Lung (tissue), 12 donors: Measurements from ENCODE around the gene MCU. TPM values are rescaled to one million over a fixed set of nuclear protein-coding genes. Genes with fewer than 3 reads are reported as not detected.

Experiments
- ATAC-seq: fragments of 200-7000 bp; cut with Tn5 transposase; one replicate; pipeline ENCODE4 v1.9.1; 2020; ENCODE audit warnings: moderate number of reproducible peaks; ENCODE audit not compliant: insufficient read depth, low FRiP score
- DNase-seq, 3 donors: peaks; one replicate each; pipeline ENCODE4 v3.0.0-alpha.2; 2013 to 2017
- H3K27ac ChIP-seq, 2 donors: one replicate each; pipeline ENCODE4 v1.5.1; 2013; ENCODE audit warnings: mild to moderate bottlenecking in 2 of 2, moderate library complexity in 2 of 2, control low read depth in 1 of 2, inconsistent platforms in 1 of 2, low read depth in 1 of 2, low read length in 1 of 2
- H3K27me3 ChIP-seq, 3 donors: one replicate each; pipeline ENCODE4 v1.5.1; 2013; ENCODE audit warnings: low read length in 2 of 3; ENCODE audit not compliant: control insufficient read depth in 3 of 3, insufficient read depth in 3 of 3
- H3K36me3 ChIP-seq, 4 donors: one replicate each; pipeline ENCODE4 v1.5.1; 2013; ENCODE audit warnings: low read length in 4 of 4, mild to moderate bottlenecking in 1 of 4, moderate library complexity in 1 of 4; ENCODE audit not compliant: control insufficient read depth in 4 of 4, insufficient read depth in 4 of 4
- H3K4me1 ChIP-seq, 5 donors: one replicate each; pipeline ENCODE4 v1.5.1; 2013; ENCODE audit warnings: low read length in 5 of 5, mild to moderate bottlenecking in 2 of 5, moderate library complexity in 1 of 5; ENCODE audit not compliant: control insufficient read depth in 5 of 5, insufficient read depth in 5 of 5
- H3K4me3 ChIP-seq: one replicate; pipeline ENCODE4 v1.5.1; 2013; ENCODE audit warnings: mild to moderate bottlenecking, control low read depth, moderate library complexity
- H3K9ac ChIP-seq, 2 donors: one replicate each; pipeline ENCODE4 v1.5.1; 2013; ENCODE audit warnings: low read length in 2 of 2, control low read depth in 1 of 2; ENCODE audit not compliant: insufficient read depth in 1 of 2
- H3K9me3 ChIP-seq, 4 donors: one replicate each; pipeline ENCODE4 v1.5.1; 2013; ENCODE audit warnings: low read length in 3 of 4, mild to moderate bottlenecking in 1 of 4, moderate library complexity in 1 of 4; ENCODE audit not compliant: control insufficient read depth in 4 of 4, insufficient read depth in 3 of 4
- CTCF ChIP-seq: IDR thresholded peaks from 2 replicates; pipeline ENCODE4 v1.5.1; 2012; ENCODE audit warnings: mild to moderate bottlenecking; ENCODE audit errors: control extremely low read depth, extremely low read depth
- WGBS, 2 donors: extraction: QIAGEN DNeasy Blood & Tissue Kit; methylation state at CpG; one replicate each; pipeline ENCODE4 v1.1.7; 2013; 5-methylcytosine and 5-hydroxymethylcytosine counted together
- polyA plus RNA-seq, 2 donors: library from polyadenylated mRNA; stranded (reverse); fragments of 200-250 nt; gene quantifications; one replicate each; pipeline ENCODE4 v1.2.1, GENCODE V29; 2013
- total RNA-seq, 2 donors: library from RNA; depleted of rRNA in 1 of 2; stranded (reverse); fragments of >200 nt in 1 of 2; gene quantifications; one replicate each; pipeline ENCODE4 v1.2.1, GENCODE V29; 2014 to 2021
- donor health status: control.
- donor health status: control.
- donor health status: Bipolar disorder and iron deficiency.
- donor health status: healthy.
- donor health status: DM: yes; HTN: yes; CAD: no.

The MCU gene
- total and polyA plus RNA-seq, 4 donors, result 23.1 to 70.7 (median 29.0) TPM

DNA sequence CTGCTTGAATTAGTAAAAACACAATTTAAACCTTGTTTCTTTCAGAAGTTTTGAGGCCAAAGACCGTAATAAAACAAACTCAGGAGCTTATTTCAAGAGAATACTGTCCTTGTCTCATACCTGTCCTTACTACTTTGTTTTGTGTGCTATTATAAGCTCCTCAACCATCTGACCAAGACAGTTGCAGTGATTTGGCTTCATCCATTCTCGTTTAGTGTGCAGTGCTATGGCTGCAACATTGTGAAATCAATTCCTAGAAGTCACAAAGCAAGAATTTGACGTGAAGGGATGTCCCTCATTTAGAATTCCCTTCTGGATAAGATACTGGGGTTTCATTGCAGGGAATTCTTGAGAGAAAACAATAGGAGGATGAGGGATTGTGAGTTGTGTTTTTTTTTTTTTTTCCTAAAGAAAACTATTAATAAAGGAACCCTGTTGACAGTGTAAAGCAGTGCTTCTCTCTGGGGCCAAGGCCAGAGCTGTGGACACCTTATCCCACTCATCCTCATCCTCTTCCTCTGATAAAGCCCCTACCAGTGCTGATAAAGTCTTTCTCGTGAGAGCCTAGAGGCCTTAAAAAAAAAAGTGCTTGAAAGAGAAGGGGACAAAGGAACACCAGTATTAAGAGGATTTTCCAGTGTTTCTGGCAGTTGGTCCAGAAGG lies 201.3 kb downstream of the MCU start, which contains the start of gene OIT3:
TSS of gene OIT3 (plus strand) at position 604 of the 663 bp plus-strand sequence. CDS start 60 bp downstream, outside the sequence.
- H3K27me3 ChIP-seq, result no peaks in the 10 kb centered on the region
- no peak within 1 kb of the TSS for H3K4me3 ChIP-seq
- TF ChIP-seq CTCF, result no peak
- H3K27ac ChIP-seq, result no peak within 1 kb of the TSS
- WGBS, 2 donors, result 59 to 66% methylated on average over 4 of the region's 4 CpGs
- H3K9ac ChIP-seq, result no peak within 1 kb of the TSS
- peaks cover 0 to 2% (median 0%) of the 10 kb centered on the region in 4 donors for H3K9me3 ChIP-seq
- ATAC-seq, result no peak
- H3K36me3 ChIP-seq, result peaks cover 0 to 2% (median 0%) of the 10 kb centered on the region in 4 donors
- no peak for DNase-seq
- H3K4me1 ChIP-seq, result peaks cover 0 to 8% (median 0%) of the 10 kb centered on the region in 5 donors

DNA sequence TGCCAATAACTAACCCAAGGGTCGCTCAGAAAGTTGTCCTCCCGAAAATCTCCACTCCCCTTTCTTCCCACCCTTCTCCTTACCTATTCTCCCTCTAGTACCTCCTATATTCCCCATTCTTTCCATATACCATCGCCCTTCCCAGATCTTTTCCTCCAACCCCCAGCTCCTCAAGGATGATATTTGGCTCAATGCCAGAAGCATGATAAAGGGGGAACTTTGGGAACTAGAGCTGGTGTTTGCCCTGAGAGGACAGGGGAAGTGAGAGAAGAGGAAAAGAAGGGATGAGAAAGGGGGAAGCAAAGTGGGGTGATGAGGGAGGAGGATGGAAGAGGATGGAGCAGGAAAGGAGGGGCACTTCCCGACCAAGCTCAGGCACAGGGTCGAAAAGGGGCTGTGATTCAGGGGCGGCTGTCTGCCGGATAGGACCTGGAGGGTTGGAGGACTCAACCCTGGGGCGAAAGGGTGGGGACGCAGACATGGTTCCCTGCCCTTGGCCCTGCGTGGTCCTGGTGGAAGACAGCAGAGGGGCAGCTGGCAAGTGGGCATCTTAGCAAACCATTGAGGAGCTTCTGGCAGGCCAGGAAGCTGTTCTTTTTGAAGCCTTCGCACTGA lies 203.4 kb downstream of the MCU start:
- TF ChIP-seq CTCF, result no peak
- no peak for ATAC-seq
- H3K36me3 ChIP-seq, result no peaks in the 10 kb centered on the region
- no peaks in the 10 kb centered on the region for H3K27me3 ChIP-seq
- no peak for DNase-seq
- no peaks in the 10 kb centered on the region for H3K9me3 ChIP-seq
- 78 to 79% methylated on average over 11 of the region's 11 CpGs for WGBS, 2 donors
- no peak overlapping the region for H3K4me3 ChIP-seq
- H3K27ac ChIP-seq, result no peak overlapping the region
- no peak overlapping the region for H3K9ac ChIP-seq
- peaks cover 0 to 4% (median 0%) of the 10 kb centered on the region in 5 donors for H3K4me1 ChIP-seq

GRCh38 chr10:72898616-72899015 lies 206.7 kb downstream of the MCU start:
- ATAC-seq (no peak), DNase-seq (no peak)
- WGBS, 2 donors, result 91 to 95% methylated on average over 10 of the region's 10 CpGs
- H3K9ac ChIP-seq, result no peak overlapping the region
- no peaks in the 10 kb centered on the region for H3K9me3 ChIP-seq
- TF ChIP-seq CTCF, result no peak
- H3K36me3 ChIP-seq, result no peaks in the 10 kb centered on the region
- H3K27ac ChIP-seq, result no peak overlapping the region
- H3K27me3 ChIP-seq, result no peaks in the 10 kb centered on the region
- peaks cover 0 to under 1% (median 0%) of the 10 kb centered on the region in 5 donors for H3K4me1 ChIP-seq
- no peak overlapping the region for H3K4me3 ChIP-seq
